Measurements from ENCODE around the gene CAPN11.

The CAPN11 gene

GRCh38 chr6:44156494-44157151, 2.0 kb upstream of the CAPN11 start:
- DNase-seq (ENCODE audit: low read depth), result no peak

DNA sequence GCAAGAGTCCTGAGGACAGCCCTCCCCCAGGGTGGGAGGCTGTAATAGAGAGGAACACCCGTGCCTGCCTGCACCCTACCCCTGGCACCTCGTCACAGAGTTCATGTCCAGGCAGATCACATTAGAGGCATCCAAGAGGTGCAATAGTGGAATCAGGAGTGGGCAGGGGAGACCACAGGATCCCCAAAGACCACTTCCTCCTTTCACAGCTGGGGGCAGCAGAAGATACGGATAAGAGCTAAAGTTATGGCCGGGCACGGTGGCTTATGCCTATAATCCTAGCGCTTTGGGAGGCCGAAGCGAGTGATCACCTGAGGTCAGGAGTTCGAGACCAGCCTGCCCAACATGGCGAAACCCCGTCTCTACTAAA, 1.5 kb upstream of the CAPN11 start:
- no peak for DNase-seq (ENCODE audit: low read depth)

- DNase-seq (ENCODE audit: low read depth), result no peak
These were observed 3.3 kb downstream of the CAPN11 start for GRCh38 chr6:44161997-44162338.

DNA sequence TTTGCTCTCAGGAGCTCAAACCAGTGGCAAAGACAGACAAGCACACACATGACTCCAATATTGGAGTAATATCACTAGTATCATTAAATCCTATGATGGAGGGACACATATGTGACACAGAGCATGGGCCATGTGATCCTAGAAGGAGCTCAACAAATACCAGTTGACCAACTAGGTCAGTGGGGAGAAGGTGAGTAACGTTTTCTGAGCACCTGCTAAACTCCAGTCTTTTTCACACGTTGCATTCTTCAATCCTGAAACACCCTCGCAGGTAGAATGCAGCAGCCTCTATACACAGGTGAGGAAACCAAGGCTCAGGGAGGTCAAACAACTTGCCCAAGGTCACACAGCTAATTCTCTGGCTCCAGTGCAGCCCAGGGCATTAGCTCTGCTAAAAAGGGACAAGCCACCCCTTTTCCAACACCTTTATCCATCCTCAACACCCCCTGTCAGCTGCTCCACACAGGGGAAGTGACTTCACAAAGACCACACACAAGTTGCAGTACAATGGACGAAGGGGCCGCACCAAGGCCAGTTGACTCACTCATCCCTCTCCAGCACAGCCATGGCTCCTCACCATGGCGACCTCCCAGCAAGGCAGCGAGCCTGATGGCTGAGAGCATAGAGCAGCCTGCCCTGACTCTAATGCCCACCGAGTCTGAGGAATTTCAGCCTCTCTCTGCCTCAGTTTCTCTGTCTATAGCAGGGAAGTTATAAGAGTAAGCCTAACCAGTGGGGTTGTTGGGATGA, 4.4 kb downstream of the CAPN11 start:
- no peak for DNase-seq (ENCODE audit: low read depth)

DNA sequence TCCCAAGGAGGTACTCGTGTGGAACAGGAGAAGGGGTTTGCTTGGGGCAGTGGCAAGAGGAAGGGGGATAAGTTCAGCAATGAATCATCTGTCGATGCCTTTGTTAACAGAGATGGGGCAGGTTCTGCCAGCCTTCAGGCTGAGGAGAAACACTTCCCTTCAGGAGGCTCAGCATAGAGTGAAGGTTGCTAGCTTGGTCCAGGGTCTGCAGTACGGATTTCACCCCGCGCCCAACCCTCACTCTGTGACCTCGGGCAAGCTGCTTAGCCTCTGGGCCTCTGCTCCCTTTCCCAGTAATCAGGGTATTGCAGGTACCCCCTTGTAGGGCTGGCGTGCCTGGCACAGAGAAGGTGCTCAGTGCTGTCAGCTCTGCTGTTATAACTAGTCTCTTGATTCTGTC, 7.5 kb downstream of the CAPN11 start:
- no peak for DNase-seq (ENCODE audit: low read depth)

DNA sequence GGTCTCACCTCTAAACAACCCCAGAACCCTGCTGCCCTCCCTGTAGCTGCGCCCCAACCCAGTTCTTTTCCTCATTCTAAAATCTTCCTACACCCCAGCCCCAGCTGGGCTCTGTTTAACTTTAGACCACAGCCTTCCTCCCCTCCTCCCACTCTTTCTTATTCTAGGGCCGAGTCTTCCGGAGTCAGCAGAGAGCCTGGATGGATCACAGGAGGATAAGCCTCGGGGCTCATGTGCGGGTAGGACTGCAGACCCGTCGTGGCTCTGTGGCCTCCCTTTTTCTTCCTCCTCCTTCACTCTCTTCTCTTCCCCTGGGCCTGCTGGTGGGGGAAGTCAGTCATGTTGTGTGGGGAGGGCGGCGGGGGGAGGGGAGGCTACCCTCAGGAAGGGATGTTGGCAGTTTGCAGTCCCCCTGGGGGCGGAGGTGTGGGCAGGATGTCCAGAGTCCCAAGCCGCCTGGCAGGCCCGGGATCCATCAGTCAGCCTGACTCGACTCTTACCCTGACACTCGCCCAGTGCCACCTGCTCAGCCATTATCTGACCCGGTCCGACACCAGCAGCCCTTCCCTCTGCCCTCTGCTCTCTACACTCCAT, 8.1 kb downstream of the CAPN11 start:
- no peak for DNase-seq (ENCODE audit: low read depth)

DNA sequence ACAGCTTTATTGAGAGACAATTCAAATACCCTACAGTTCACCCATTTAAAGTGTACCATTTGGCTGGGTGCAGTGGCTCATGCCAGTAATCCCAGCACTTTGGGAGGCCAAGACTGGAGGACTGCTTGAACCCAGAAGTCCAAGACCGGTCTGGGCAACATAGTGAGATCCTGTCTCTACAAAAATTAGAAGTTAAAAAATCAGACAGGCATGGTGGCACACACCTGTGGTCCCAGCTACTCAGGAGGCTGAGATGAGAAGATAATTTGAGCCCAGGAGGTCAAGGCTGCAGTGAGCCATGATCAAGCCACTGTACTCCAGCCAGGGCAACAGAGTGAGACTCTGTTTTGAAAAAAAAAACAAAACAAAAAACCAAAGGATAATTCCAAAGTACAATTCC, 8.9 kb downstream of the CAPN11 start:
- DNase-seq (ENCODE audit: low read depth), result no peak

GRCh38 chr6:44169154-44169553, 10.5 kb downstream of the CAPN11 start:
- DNase-seq (ENCODE audit: low read depth), result no peak

DNA sequence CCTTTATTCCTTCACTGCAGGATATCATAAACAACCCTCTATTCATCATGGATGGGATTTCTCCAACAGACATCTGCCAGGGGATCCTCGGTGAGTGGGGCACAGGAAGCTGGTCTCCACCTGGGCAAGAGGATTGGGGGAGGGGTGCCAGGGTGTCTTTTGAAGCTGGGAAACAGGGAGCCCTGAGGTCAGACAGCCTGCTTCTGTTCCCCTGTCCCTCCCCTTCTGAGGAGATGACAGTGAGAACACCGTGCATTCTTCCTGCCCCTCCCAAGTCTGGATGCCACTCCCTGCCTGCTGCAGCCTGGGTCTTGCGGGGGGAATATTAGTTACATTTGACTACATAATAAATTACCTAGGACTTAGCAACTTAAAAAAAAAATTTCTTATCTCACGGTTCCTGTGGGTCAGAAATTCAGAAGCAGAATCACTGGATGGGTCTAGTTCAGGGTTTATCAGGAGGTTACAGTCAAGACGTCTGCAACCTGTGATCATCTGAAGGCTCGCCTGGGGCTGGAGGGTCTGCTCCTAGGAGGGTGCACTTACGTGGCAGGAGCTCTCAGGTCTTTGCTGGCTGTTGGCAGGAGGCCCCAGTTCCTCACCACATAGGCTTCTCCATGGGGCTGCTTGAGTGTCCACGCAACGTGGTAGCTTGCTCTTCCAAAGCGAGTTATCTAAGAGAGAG, 11.4 kb downstream of the CAPN11 start:
- DNase-seq (ENCODE audit: low read depth), result no peak

GRCh38 chr6:44171899-44172546, 13.4 kb downstream of the CAPN11 start:
- no peak for DNase-seq (ENCODE audit: low read depth)

- peak; percentile 49 for DNase-seq (ENCODE audit: low read depth)
These were observed 14.3 kb downstream of the CAPN11 start for GRCh38 chr6:44172731-44173500.

DNA sequence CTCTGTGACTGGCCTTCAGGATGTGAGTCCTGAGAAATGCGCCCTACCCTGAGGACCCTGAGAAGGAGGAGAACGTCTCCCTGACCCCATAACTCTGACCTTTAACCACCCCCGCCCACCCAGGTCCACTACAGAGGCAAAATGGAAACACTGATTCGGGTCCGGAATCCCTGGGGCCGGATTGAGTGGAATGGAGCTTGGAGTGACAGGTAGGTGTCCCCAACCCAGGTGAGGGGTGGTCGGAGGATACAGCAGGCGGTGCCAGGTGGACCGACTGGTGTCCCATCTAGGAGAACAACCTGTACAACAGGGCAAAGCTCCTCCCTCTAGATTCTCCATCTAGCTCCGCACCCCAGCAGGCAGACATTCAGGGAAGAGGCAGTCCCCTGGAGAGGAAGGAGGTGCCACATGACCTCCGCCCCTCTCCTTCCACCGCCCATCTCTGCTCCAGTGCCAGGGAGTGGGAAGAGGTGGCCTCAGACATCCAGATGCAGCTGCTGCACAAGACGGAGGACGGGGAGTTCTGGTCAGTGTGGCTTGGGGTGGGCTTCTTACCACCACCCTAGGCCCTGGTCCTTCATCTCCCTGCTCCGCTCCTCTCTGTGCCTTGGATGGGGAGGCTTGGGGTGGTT, 17.6 kb downstream of the CAPN11 start:
- no peak for DNase-seq (ENCODE audit: low read depth)

DNA sequence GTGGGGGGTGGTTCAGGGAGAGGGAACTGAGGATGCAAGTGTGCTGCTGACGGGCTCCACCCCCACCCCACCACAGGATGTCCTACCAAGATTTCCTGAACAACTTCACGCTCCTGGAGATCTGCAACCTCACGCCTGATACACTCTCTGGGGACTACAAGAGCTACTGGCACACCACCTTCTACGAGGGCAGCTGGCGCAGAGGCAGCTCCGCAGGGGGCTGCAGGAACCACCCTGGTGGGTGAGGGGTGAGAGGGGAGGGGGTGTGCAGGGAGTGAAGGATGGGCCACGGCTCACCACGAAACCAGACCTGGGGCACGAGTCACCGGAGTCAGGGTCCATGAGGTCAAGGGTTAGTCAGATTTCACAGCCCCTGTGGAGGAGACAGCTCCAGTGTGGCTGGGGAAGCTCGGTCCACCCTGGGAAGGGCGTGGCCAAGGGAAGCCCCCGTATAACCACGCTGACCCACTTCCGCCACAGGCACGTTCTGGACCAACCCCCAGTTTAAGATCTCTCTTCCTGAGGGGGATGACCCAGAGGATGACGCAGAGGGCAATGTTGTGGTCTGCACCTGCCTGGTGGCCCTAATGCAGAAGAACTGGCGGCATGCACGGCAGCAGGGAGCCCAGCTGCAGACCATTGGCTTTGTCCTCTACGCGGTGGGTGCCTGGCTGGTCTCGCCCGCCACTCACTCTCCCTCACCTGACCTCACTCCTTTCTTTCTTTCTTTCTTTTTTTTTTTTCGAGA, 18.3 kb downstream of the CAPN11 start:
- DNase-seq (ENCODE audit: low read depth), result no peak

DNA sequence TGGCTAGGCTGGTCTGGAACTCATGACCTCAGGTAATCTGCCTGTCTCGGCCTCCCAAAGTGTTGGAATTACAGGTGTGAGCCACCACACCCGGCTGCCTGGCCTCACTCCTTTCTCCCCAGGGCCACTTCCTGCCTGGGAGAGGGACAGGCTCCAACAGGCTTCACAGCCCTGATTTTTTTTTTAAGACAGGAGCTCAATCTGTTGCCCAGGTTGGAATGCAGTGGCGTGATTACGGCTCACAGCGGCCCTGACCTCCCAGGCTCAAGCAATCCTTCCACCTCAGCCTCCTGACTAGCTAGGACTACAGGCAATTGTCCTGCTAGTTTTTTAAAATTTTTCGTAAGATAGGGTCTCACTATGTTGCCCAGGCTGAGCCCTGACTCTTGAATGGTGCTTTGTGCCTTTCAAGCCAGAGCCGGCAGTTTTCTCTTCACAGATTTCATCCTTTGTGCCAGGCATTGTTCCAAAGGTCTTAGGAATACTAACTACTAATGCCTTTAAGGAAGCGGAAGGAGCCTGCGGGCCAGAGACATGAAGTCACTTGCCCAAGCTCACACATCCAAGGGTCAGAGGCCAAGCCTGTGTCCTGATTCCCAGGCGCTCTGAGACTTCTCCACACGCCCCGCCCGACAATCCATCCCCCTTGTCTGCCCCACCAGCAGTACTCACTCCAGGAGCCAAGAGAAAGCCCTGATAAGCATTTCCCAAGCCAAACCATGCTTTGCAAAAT, 19.2 kb downstream of the CAPN11 start:
- DNase-seq (ENCODE audit: low read depth), result no peak

DNA sequence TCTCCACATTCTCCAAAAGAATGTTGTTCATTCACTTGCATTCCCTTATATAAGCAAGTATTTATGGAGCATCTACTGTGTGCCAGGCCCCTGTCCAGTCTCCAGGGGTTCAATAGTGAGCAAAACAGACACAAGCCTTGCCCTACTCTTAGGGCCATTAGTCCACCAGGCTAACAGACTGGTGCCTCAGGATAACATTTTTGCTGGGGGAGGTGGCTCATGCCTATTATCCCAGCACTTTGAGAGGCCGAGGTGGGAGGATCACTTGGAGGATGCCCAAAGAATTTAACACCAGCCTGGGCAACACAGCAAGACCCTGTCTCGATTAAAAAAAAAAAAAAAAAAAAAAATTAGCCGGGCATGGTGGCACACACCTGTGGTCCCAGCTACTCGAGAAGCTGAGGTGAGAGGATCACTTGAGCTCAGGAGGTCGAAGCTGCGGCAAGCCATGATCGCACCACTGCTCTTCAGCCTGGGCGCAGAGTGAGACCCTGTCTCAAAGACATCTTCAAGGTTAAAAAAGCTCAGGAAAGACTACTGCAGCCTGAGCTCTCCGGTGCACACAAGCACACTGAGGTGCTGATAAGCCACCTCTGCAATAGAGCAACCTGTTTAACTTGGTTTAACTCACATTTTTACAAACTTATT, 19.9 kb downstream of the CAPN11 start:
- DNase-seq (ENCODE audit: low read depth), result no peak

GRCh38 chr6:44179072-44179536, 20.5 kb downstream of the CAPN11 start:
- no peak for DNase-seq (ENCODE audit: low read depth)

DNA sequence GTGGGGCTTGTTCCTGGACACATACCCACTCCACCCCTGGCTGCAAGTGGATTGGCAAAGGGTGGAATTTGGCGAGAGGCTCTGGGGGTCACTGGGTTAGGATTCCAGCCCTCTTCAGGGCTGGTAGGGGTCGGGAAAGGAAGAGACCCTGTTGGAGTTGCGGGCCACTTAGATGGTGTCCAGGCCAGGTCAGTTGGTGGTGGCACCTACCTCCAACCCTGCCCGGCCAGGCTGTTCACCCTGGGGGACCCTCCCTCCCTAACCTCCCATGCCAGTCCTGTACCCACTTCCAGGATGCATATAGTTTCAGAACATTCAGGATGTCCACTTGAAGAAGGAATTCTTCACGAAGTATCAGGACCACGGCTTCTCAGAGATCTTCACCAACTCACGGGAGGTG, 21.0 kb downstream of the CAPN11 start:
- DNase-seq (ENCODE audit: low read depth), result no peak

- no peak for DNase-seq (ENCODE audit: low read depth)
These were observed 21.8 kb downstream of the CAPN11 start for GRCh38 chr6:44180406-44180805.

GRCh38 chr6:44180886-44181285, 22.3 kb downstream of the CAPN11 start:
- no peak for DNase-seq (ENCODE audit: low read depth)

All from fibroblast of the conjunctiva (primary cell).